CD4-positive, CD25-positive, alpha-beta regulatory T cell (primary cell): ENCODE measurements around the gene TRIM27. TPM values are rescaled to one million over a fixed set of nuclear protein-coding genes. Genes with fewer than 3 reads are reported as not detected.

Experiments
- ATAC-seq, 2 donors: fragments of 150-1000 bp; cut with Tn5 transposase; one replicate each; pipeline ENCODE4 v1.10.0; 2021; ENCODE audit warnings: low read depth in 2 of 2, moderate number of reproducible peaks in 2 of 2, moderate library complexity in 1 of 2
- DNase-seq, 3 donors: peaks; one replicate each; pipeline versions ENCODE4 v3.0.0 to v3.0.0-alpha.2; 2012 to 2022; ENCODE audit warnings: mixed read lengths in 1 of 3
- H3K27ac ChIP-seq: one replicate; pipeline ENCODE4 v1.7.0; 2013; ENCODE audit warnings: mild to moderate bottlenecking, low read length; ENCODE audit not compliant: insufficient read depth, poor library complexity, severe bottlenecking
- H3K27me3 ChIP-seq: one replicate; pipeline ENCODE4 v1.7.0; 2013; ENCODE audit warnings: low read length; ENCODE audit not compliant: control insufficient read depth, insufficient read depth
- H3K36me3 ChIP-seq: one replicate; pipeline ENCODE4 v1.7.0; 2013; ENCODE audit warnings: mild to moderate bottlenecking, low read length, moderate library complexity; ENCODE audit not compliant: control insufficient read depth, insufficient read depth
- H3K4me1 ChIP-seq: 2 replicates; pipeline ENCODE4 v1.7.0; 2013; ENCODE audit warnings: mild to moderate bottlenecking, low read length; ENCODE audit not compliant: insufficient read depth, control insufficient read depth, poor library complexity, severe bottlenecking
- H3K4me3 ChIP-seq: one replicate; pipeline ENCODE4 v1.7.0; 2013; ENCODE audit warnings: low read depth, mild to moderate bottlenecking, low read length, moderate library complexity
- H3K9me3 ChIP-seq, 2 experiments: 1 replicate in 1 of 2; 2 replicates in 1 of 2; pipeline ENCODE4 v1.7.0; 2013; ENCODE audit warnings: low read length in 2 of 2, mild to moderate bottlenecking in 1 of 2, moderate library complexity in 1 of 2; ENCODE audit not compliant: control insufficient read depth in 2 of 2
- H3K27ac Mint-ChIP-seq, 3 donors: one replicate each; pipeline ENCODE4 v1.8.0; 2020 to 2022; ENCODE audit warnings: mild to moderate bottlenecking in 3 of 3, mixed read lengths in 3 of 3, moderate library complexity in 2 of 3
- H3K27me3 Mint-ChIP-seq: one replicate; pipeline ENCODE4 v1.8.0; 2022; ENCODE audit warnings: mild to moderate bottlenecking, mixed read lengths
- H3K36me3 Mint-ChIP-seq: one replicate; pipeline ENCODE4 v1.8.0; 2020; ENCODE audit warnings: mixed read lengths
- H3K4me1 Mint-ChIP-seq, 4 donors: one replicate each; pipeline ENCODE4 v1.8.0; 2020 to 2022; ENCODE audit warnings: mixed read lengths in 4 of 4, mild to moderate bottlenecking in 1 of 4
- H3K4me3 Mint-ChIP-seq, 4 donors: one replicate each; pipeline ENCODE4 v1.8.0; 2020 to 2022; ENCODE audit warnings: mild to moderate bottlenecking in 4 of 4, mixed read lengths in 4 of 4, moderate library complexity in 3 of 4
- H3K9me3 Mint-ChIP-seq, 7 donors: one replicate each; pipeline ENCODE4 v1.8.0; 2020 to 2022; ENCODE audit warnings: mixed read lengths in 7 of 7, mild to moderate bottlenecking in 3 of 7, moderate library complexity in 2 of 7
- polyA plus RNA-seq, 4 donors: library from polyadenylated mRNA; unstranded; fragments of 300-500 nt; fragmentation: Illumina TruSeq; gene quantifications; one replicate each; pipeline ENCODE4 v1.2.3, GENCODE V29; 2021
- total RNA-seq: library from RNA; stranded (reverse); gene quantifications from one replicate; pipeline ENCODE4 v1.2.3, GENCODE V29; 2022

TRIM27 gene
- total and polyA plus RNA-seq, 5 donors from 2014 or later, result 23.5 to 76.4 (median 47.2) TPM

DNA sequence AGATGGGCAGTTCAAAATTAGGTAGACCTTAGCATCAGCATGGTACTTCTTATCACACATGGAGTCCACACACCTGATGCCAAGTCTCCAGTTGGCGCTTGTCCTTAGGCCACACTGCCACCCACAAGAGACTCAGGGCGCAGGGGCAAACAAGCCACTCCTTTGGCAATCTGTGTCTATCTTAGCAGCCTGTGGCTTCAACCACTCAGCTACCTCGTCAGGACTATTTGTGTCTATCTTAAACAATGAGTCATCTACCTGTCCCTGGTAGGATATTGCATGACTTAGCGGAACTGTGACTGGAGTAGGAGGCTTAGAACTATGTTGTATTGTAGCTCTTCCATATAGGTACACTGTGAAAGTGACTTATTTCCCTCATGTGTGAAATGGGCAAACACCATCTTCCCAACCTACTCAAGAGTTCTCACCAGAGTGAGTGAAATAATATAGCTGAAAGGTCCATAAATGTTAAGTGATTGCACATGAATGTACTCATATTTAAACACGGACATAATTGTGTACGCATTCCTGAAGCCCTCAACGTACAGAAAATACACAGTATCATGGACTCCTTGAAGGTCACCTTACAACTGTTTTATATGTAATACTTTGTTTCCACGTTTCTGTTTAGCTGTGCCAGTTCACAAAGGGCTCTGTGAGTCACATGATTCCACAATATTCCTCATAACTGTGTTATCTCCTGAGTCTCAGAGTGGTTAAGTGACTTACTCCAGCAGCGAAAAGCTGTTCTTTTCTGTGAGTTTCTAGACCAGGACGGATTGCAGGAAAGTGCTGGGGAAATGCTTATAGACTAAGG, 1.6 kb downstream of the TRIM27 start:
- H3K27ac Mint-ChIP-seq, result peak overlapping the region; percentile 90 to 94 (median 93)
- H3K9me3 Mint-ChIP-seq, result no peaks in the 10 kb centered on the region
- H3K36me3 ChIP-seq, result peaks cover 36% of the 10 kb centered on the region
- peaks cover 30% of the 10 kb centered on the region for H3K4me1 ChIP-seq
- no peaks in the 10 kb centered on the region for H3K9me3 ChIP-seq
- peak overlapping the region; percentile 81 for H3K27ac ChIP-seq
- no peaks in the 10 kb centered on the region for H3K27me3 ChIP-seq
- H3K36me3 Mint-ChIP-seq, result peaks cover 36% of the 10 kb centered on the region
- DNase-seq (peak in 1 of 3 donors; percentile 57), ATAC-seq (peak; percentile 25 to 50)
- peak overlapping the region; percentile 96 to 99 (median 97) for H3K4me3 Mint-ChIP-seq
- H3K4me1 Mint-ChIP-seq, result peaks cover 23 to 50% (median 36%) of the 10 kb centered on the region in 4 donors
- H3K4me3 ChIP-seq, result peak overlapping the region; percentile 98
- no peaks in the 10 kb centered on the region for H3K27me3 Mint-ChIP-seq

DNA sequence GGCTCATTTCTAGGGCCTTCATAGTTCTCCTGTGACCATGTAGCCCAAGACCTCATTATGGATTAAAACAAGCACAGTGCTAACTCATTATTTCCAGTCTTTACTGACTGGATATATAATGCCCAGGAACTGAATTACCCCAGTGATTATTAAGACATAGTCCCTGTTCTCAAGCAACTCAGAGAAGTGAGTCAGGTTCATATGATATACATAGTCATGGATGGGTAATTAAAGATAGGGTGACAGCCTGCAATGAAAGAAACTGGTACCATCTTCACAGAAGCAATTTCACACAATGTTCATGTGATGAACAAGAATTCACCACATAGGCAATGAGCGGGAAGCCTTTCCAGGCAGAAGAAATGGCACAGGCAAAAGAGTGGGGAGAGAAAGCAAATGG, 3.5 kb downstream of the TRIM27 start:
- DNase-seq (no peak), ATAC-seq (no peak)
- Histone ChIP-seq H3K4me1 (peaks cover 30% of the 10 kb centered on the region), H3K9me3 (no peaks in the 10 kb centered on the region), H3K4me3 (peak overlapping the region; percentile 31), H3K27ac (no peak overlapping the region), H3K27me3 (no peaks in the 10 kb centered on the region), H3K36me3 (peaks cover 49% of the 10 kb centered on the region)
- H3K4me3 Mint-ChIP-seq, result peak overlapping the region; percentile 15 to 99 (median 50)
- H3K9me3 Mint-ChIP-seq, result no peaks in the 10 kb centered on the region
- H3K27me3 Mint-ChIP-seq, result no peaks in the 10 kb centered on the region
- peaks cover 23 to 53% (median 39%) of the 10 kb centered on the region in 4 donors for H3K4me1 Mint-ChIP-seq
- H3K27ac Mint-ChIP-seq, result peak overlapping the region in 1 of 3 donors; percentile 54
- H3K36me3 Mint-ChIP-seq, result peaks cover 39% of the 10 kb centered on the region

DNA sequence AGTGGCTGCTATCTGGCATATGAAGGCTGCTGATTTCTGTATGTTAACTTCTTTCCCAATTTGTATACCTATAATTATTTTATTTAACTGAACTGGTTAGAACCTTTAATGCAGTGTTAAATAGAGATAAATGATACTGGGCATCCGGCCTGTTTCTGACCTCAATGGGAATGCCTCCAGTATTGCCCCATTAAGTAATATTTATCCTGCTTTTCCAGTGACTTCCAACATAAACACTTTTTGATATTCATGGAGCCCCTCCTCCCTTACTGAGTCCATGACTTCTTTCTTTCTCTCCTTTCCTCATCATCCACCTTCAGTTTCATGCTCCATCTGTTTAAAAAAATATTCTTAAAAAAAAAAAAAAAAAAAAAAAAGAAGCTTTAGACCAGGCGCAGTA, 8.8 kb downstream of the TRIM27 start:
- Histone ChIP-seq H3K27ac (no peak overlapping the region), H3K9me3 (no peaks in the 10 kb centered on the region), H3K4me3 (no peak overlapping the region), H3K27me3 (no peaks in the 10 kb centered on the region), H3K4me1 (no peaks in the 10 kb centered on the region), H3K36me3 (peaks cover 82% of the 10 kb centered on the region)
- DNase-seq, result no peak
- peaks cover 35% of the 10 kb centered on the region for H3K36me3 Mint-ChIP-seq
- ATAC-seq, result no peak
- H3K9me3 Mint-ChIP-seq, result no peaks in the 10 kb centered on the region
- H3K4me3 Mint-ChIP-seq, result no peak overlapping the region
- H3K27ac Mint-ChIP-seq, result no peak overlapping the region
- H3K4me1 Mint-ChIP-seq, result peaks cover 14 to 24% (median 18%) of the 10 kb centered on the region in 4 donors
- H3K27me3 Mint-ChIP-seq, result no peaks in the 10 kb centered on the region

DNA sequence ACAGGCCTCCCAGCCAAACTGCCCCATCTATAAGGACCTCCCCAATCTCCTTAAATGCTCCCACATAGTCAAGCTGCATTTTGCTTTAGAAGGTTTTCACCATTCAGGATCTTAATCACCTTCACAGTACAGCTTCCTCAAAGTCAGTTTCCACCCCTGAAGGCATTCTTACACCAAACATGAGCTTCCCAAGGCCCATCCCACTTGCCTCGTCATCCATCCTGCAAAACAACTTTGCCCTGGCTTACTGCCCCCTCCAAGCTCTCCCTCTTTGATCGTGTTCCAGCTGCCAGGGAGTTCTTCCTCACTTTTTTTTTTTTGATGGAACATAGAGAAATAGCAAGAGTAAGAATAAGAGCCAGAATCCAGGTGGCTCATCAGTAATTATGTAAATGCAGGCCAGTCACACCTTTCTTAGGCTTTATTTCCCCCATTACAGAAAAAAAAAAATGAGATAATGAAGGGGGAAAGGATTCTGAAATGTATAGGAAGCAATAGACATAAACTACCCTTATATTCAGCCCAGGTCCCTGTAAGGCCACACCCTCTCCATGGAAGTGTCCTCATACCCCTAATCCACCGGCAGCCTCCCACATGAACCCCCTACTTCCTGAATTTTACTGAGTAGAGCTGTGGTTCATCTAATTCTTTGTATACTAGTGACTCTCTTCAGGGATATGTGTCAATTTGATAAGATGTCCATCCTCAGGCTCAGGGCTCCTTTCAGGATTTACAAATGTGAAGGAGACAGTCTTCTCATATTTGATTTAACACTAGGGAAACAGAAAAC, 12.7 kb downstream of the TRIM27 start:
- Histone ChIP-seq H3K36me3 (peaks cover 84% of the 10 kb centered on the region), H3K4me3 (no peak overlapping the region), H3K4me1 (no peaks in the 10 kb centered on the region), H3K9me3 (no peaks in the 10 kb centered on the region), H3K27ac (no peak overlapping the region), H3K27me3 (no peaks in the 10 kb centered on the region)
- Mint-ChIP-seq H3K36me3 (peaks cover 34% of the 10 kb centered on the region), H3K27me3 (no peaks in the 10 kb centered on the region), H3K27ac (no peak overlapping the region), H3K4me1 (peaks cover 6 to 16% (median 7%) of the 10 kb centered on the region in 4 donors), H3K9me3 (no peaks in the 10 kb centered on the region), H3K4me3 (no peak overlapping the region)
- no peak for DNase-seq
- ATAC-seq, result no peak

DNA sequence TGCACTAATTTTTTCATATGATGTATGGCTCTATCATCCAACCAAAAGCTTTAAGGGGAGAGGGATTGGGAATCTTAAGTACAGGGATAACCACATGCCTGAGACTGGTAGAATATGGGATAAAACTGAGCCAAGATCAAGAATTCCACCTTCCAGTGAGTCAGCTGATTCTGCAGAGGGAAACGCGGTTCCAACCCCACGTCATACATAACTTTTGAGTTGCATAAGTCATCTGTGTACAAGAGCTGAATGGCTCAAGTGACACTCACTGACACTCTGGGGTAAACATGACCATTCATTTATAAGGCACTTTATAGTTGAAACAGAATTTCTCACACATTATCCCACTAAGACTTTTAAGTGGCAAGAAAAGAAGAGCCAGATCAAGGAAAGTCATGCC, 16.4 kb downstream of the TRIM27 start:
- no peak for DNase-seq
- peaks cover 82% of the 10 kb centered on the region for H3K36me3 ChIP-seq
- no peak overlapping the region for H3K4me3 ChIP-seq
- ATAC-seq, result no peak
- no peaks in the 10 kb centered on the region for H3K4me1 ChIP-seq
- no peak overlapping the region for H3K27ac ChIP-seq
- H3K27me3 ChIP-seq, result no peaks in the 10 kb centered on the region
- no peaks in the 10 kb centered on the region for H3K9me3 Mint-ChIP-seq
- H3K27me3 Mint-ChIP-seq, result no peaks in the 10 kb centered on the region
- peaks cover 51% of the 10 kb centered on the region for H3K36me3 Mint-ChIP-seq
- H3K4me1 Mint-ChIP-seq, result peaks cover 5 to 14% (median 7%) of the 10 kb centered on the region in 4 donors
- H3K27ac Mint-ChIP-seq, result peak overlapping the region in 1 of 3 donors; percentile 47
- H3K9me3 ChIP-seq, result no peaks in the 10 kb centered on the region
- no peak overlapping the region for H3K4me3 Mint-ChIP-seq

DNA sequence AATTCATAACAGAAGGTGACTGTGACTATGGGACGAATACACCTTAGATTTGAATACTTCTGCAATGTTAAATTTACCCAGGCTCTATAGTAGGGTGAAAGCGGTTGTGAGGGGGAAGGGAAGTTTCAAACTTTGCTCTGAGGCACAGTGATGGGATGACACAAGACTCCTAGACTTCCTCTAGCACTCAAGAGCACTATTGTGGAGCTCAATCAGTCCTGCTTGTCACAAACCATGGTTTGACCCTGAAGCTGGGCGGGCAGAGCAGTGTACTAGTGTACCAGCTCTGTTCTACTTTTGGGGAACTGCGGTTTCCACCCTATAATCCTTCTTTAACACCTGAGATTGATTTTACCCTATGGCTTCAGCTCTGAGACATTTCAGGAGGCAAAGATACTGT, 17.1 kb downstream of the TRIM27 start:
- DNase-seq (no peak), ATAC-seq (no peak)
- Histone ChIP-seq H3K27ac (no peak overlapping the region), H3K4me3 (no peak overlapping the region), H3K27me3 (no peaks in the 10 kb centered on the region), H3K9me3 (no peaks in the 10 kb centered on the region), H3K36me3 (peaks cover 77% of the 10 kb centered on the region), H3K4me1 (no peaks in the 10 kb centered on the region)
- H3K27ac Mint-ChIP-seq, result peak overlapping the region in 2 of 3 donors; percentile 5 to 61
- no peaks in the 10 kb centered on the region for H3K9me3 Mint-ChIP-seq
- peaks cover 5 to 14% (median 7%) of the 10 kb centered on the region in 4 donors for H3K4me1 Mint-ChIP-seq
- H3K36me3 Mint-ChIP-seq, result peaks cover 56% of the 10 kb centered on the region
- H3K27me3 Mint-ChIP-seq, result no peaks in the 10 kb centered on the region
- H3K4me3 Mint-ChIP-seq, result no peak overlapping the region

DNA sequence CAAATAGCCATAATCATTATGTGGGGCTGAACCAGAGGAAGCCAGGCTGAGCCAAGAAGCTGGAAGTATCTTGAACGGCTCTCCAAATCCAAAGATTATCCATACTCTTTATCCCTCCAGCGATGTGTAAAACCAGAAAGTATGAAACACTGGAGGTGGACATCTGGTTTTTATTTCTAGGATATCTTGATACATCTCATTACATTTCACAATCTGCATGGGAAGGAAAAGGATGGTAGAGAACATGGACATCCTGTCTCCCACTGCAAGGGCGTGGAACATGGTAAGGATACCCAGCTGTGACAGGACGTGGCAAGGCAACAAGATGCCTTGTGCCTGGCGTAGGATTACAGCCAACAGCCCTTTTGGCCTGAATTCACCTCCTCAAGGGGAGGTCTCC, 20.1 kb downstream of the TRIM27 start:
- no peak overlapping the region for H3K27ac Mint-ChIP-seq
- Histone ChIP-seq H3K9me3 (no peaks in the 10 kb centered on the region), H3K36me3 (peaks cover 65% of the 10 kb centered on the region), H3K27ac (no peak overlapping the region), H3K27me3 (no peaks in the 10 kb centered on the region), H3K4me3 (no peak overlapping the region), H3K4me1 (no peaks in the 10 kb centered on the region)
- no peak for DNase-seq
- H3K27me3 Mint-ChIP-seq, result no peaks in the 10 kb centered on the region
- no peak overlapping the region for H3K4me3 Mint-ChIP-seq
- peaks cover 54% of the 10 kb centered on the region for H3K36me3 Mint-ChIP-seq
- ATAC-seq, result no peak
- H3K4me1 Mint-ChIP-seq, result peaks cover 3 to 19% (median 11%) of the 10 kb centered on the region in 4 donors
- no peaks in the 10 kb centered on the region for H3K9me3 Mint-ChIP-seq
